ENCODE results near the gene PCAT6.

Gene PCAT6

DNA sequence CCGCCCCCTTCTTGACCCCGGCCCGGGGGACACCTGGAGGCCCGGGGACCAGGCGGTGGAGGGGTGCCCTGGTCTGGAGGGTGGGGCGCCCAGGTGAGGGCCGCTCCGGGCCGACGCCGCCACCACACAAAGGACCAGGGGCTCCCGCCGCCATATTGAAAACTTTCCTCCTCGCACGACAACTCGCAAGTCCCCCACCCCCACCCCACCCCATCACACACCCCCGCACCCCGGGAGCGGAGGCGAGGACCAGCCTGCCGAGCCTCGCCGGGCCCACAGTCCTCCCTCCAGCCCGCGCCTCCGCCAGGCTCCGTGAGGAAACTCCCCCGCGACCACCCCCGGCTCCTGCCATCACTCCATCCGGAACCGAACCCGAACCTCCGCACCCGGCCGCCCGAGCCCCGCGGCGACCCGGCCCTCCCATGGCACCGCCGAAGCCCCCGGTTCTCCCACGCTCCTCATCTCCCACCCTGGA is 3.3 kb upstream of the PCAT6 start:
- peak; percentile 88 for DNase-seq (ENCODE audit: low spot score)
- TF ChIP-seq CTCF (IDR thresholded peaks at IDR 0.05; ENCODE audit: extremely low read depth, missing control alignments), result no peak

DNA sequence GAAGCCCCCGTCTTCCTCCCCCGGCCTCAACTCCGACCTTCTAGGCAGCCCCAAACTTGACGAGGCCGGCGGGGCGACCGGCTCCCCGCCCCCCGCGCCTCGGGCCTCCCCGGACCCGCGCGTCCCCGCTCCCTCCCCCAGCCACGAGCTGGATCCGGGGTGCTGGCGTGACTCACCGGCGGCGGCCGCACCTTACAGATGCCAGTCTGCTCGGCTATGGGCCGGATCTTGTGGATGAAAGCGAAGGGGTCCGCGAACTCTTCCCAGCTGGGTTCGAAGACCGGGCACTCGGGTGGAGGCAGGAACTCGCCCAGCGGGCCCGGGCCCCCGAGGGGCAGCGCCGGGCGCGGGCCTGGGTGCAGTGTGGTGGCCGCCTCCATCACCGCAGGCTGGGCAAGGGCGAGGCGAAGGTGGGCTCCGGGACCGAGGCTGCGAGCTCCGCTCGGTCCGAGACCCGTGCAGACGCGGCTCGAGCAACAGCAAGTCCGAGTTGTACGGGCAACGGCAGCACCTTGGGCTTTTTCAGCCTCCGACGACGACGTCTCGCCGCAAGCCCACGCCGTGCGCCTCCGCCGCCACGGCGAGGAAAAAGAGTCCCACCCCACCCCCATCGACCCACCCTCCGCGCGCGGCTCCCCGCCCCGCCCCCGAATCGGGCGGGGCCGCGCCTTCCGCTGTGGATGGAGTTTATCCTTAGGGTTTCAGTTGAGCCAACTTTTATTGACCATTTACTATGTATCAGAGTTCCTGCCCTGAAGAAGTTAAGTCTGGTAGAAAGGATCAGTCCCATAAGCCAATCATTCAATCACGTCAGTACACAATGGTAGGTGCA is 2.6 kb upstream of the PCAT6 start, which contains the start of gene KDM5B:
Gene KDM5B, minus strand, starts transcription at position 496 of the 832 bp plus-strand sequence. Its CDS starts 116 bp downstream, at position 380.
- TF ChIP-seq CTCF (IDR thresholded peaks at IDR 0.05; ENCODE audit: extremely low read depth, missing control alignments), result no peak
- DNase-seq (ENCODE audit: low spot score), result peak; percentile 83

GRCh38 chr1:202809597-202810159 is 1.1 kb upstream of the PCAT6 start:
- no peak for DNase-seq (ENCODE audit: low spot score)
- TF ChIP-seq CTCF (IDR thresholded peaks at IDR 0.05; ENCODE audit: extremely low read depth, missing control alignments), result no peak

- TF ChIP-seq CTCF (IDR thresholded peaks at IDR 0.05; ENCODE audit: extremely low read depth, missing control alignments), result no peak
- DNase-seq (ENCODE audit: low spot score), result no peak
Measured at GRCh38 chr1:202810193-202810614, 550 bp upstream of the PCAT6 start.

GRCh38 chr1:202811296-202812175 is 782 bp downstream of the PCAT6 start:
- no peak for TF ChIP-seq CTCF (IDR thresholded peaks at IDR 0.05; ENCODE audit: extremely low read depth, missing control alignments)
- peak; percentile 56 for DNase-seq (ENCODE audit: low spot score)

GRCh38 chr1:202812176-202813026 is 1.6 kb downstream of the PCAT6 start:
- DNase-seq (ENCODE audit: low spot score), result no peak

More at GRCh38 chr1:202812176-202813026, 1.6 kb downstream of the PCAT6 start:
- no peak for TF ChIP-seq CTCF (IDR thresholded peaks at IDR 0.05; ENCODE audit: extremely low read depth, missing control alignments)

Measured in GM20000 (cell line).